Stimulated activated CD4-positive, alpha-beta T cell treated with anti-CD3 and anti-CD28 coated beads, TNF-alpha, amount 100 ng/mL, for 4 hours (primary cell): ENCODE data around the gene TULP1.
A peak's percentile ranks its signal among the peaks of the same experiment; 100 is the strongest.

Experiments
- DNase-seq, 3 experiments: peaks; one replicate each; pipeline ENCODE4 v3.0.0-alpha.2; 2020; ENCODE audit warnings: low read depth in 3 of 3

TULP1 gene

DNA sequence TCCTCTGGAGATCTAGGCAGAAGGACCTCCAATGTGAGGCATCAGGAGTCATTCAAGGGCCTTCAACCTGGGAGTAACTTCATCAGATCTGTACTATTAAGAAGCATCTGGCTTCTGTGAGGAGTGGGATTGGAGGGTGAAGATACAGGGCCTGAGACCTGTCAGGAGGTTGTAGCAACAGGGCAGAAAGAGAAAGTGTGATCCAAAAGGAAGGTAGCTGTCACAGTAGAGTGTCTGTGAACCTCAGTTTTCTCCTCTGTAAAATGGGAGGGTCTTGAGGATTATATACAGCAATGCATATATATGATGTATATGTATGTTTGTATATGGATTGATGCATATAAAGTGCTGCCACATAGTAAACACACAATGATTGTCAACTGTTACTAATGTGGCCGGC is 47.0 kb downstream of the TULP1 start:
- no peak for DNase-seq

- DNase-seq = no peak
These were observed 49.4 kb downstream of the TULP1 start for GRCh38 chr6:35463292-35463691.

DNA sequence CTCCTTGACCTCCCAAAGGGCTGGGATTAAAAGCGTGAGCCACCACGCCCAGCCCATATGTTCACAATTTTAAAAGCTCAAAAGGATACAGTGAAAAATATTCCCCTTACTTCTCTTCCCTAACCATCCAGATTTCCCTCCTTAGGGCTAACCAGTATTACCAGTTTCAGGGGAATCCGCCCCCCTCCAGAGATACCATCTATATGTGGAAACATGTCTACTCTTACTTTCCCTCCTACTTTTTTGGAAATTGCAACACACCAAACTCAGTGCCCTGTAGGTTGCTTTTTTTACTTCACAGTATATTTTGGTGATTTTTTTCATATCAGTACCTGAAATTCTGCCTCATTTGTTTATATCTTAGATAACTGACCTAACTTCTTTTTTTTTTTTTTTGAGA is 51.4 kb downstream of the TULP1 start:
- no peak for DNase-seq

DNA sequence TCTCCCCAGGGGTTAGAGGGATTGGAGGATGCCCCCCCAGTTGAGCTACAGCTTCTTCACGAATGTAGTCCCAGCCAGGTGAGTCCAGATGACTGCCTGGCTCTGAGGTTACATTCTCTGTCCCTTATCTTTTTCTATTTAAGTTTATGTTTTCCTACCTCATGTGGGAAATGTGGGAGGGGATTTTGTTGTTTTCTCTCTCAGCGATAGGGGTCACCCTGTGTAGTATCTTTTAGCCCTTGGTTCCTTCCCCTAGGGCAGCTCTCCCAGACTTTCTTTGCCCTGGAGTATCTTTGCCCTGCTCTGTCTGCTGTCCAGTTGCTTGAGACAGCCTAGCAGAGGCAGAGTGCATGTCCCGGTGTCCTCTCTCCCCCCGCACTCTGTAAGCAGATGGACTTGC is 54.8 kb downstream of the TULP1 start:
- no peak for DNase-seq

DNA sequence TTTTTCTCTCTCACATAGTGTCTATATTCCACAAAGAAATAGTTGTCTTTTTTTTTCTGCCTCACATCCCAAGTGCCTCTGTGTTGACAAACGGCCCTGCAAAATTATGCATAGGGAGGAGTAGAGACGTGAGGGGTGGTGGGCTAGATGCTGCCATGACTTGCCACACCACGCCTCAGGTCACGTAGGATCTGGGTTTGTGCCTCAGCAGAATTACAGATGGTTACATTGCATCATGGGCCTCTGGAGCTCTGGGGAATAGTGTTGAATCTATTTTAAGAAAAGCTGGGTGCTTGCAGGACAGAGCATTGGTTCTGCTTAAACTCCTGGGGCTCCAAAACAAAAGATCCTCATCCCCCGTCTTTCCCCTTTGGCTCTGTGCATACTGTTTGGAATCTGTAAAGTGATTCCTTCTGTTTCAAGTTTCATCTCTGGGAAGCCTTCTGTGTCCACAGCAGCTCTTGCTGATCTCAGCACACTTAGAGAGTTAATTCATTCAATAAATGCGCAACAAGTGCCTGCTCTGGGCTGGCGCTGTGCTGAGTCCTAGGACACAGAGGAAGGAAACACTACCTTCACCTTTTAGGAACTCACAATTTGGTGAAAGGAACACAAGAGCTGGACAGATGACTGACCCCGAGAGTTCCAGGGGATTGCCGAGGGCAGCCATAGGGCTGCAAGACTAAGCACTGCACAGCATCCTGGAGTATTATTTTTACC is 58.1 kb downstream of the TULP1 start:
- no peak for DNase-seq

DNA sequence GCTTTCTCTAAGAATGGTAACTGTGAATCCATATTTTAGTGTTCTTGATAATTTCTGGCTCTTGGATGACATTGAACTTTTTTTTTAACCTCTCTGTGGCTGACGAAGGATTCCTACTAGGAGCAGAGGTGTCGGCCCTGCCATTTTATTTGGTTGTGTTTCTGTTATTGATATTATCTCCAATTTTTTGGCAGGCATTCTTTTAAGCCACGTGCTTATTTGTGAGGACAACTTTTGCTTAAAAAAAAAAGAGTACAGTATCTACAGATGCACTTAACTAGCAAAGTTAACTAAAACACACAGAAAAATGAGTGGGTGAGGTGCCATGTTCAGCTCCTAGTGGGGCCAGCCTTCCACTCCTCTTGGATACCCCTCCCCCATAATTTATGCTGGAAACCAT is 59.5 kb downstream of the TULP1 start:
- DNase-seq = no peak

DNA sequence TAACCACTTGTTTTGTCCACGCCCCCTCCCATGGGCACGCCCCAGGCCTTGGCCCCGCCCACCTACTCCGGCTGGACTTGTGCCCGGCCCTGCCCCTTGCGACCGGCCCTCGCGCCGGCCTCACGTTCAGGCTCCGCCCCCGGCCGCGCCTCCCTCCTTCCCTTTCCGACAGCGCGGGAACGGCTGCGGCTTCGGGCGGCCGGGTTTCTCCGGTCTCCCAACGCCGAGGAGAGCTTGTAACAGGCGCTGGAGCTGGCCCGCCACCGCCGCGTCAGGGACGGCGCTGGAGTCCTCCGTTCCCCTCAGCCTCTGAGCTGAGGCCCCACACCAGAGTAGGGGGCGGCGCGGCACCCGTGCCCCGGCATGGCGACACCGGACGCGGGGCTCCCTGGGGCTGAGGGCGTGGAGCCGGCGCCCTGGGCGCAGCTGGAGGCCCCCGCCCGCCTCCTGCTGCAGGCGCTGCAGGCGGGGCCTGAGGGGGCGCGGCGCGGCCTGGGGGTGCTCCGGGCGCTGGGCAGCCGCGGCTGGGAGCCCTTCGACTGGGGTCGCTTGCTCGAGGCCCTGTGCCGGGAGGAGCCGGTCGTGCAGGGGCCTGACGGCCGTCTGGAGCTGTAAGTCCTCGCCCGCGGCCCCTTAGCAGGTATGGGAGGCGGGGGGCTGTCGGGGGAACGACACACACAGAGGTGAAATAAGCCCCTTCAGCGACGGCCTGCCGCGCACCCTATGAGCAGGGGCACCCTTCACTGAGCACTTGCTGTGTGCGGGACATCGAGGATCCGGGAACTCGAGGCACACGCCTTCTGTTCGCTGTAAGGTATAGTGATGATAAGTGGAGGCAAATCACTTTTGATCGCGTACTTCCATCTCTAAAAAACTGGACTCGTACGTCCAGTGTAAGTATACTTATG is 60.3 kb downstream of the TULP1 start, which contains the start of gene FANCE:
Gene FANCE, plus strand, starts transcription at position 156 of the 908 bp plus-strand sequence. Its CDS starts 208 bp downstream, at position 364.
- DNase-seq = peak; percentile 76 to 89 (median 78)

GRCh38 chr6:35451354-35452182 is 61.1 kb downstream of the TULP1 start:
- no peak for DNase-seq

DNA sequence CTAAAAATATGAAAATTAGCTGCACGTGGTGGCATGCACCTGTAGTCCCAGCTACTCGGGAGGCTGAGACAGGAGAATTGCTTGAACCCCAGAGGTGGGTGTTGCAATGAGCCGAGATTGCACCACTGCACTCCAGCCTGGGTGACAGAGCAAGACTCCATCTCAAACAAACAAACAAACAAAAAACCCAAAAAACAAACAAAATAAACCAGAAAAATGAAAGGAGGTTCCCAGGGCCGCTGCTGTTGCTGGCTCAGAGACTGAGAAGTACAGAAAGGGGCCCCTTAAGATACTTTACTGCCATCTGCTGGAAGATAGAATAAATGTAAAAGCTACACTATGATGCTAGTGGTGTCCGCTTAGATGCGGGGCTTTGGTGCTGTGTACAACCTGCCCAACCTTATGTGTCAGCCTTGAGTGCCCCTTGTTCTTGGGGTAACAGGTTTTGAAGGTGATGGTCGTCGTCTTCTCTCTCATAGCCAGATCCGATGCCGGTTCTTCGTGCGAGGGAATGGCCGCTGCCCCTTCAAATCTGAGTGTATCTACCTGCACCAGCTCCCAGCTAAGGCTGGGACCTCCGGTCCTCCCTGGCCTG is 63.3 kb downstream of the TULP1 start:
- no peak for DNase-seq

DNA sequence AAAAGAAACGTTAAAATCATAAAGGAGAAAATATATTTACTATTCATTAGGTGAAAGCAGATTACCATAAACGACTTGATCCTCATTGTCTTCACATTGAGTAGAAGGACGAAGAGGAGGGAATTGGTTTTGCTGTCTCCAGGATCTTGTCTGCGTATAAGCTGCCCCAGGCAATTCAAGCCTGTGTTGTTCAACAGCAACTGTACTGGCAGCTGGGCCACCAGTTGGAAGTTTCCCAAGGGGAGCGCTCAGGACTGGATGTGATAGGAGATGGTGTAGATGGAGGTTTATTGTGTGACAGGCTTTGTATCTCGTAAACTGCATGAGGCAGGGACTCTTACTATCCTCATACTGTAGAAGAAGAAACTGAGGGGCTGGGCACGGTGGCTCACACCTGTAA is 64.5 kb downstream of the TULP1 start:
- no peak for DNase-seq
